ENCODE results near the gene CEACAM18.

The CEACAM18 gene

DNA sequence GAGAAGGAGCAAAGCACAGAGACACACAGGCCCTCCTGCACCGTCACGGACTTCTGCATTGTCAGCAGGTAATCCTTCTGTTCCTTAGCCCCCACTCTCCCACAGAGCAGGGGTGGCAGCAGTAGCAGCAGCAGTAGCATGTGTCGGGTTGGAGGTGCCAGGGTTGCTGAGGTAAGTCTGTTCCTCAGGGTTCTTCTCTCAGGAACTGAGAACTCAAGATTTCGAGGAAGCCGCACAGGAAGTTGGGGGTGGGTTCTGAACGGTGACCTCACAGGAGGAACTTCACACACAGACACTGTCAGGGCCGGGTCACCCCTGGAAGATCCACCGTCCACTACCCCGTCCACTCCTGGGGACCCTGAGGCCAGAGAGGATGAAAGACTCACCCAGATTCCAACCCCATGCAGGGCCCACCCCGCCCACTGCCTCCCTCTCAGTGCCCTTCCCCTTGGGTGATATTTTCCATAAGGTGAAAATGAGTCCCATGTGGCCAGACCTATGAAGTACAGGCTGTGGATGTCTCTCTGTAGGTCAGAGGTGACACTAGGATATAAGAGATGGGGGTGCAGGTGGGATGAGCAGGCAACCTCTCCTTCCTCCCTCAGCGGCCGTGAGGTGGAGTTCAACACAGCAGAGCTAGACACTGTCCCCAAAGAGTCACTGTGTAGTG is 23.4 kb downstream of the CEACAM18 start, which contains the start of gene SIGLEC12:
Gene SIGLEC12 (minus strand): TSS at position 207 of the 670 bp plus-strand sequence. CDS start 67 bp downstream, at position 140.
- Histone ChIP-seq H3K9me2 (replicated peaks; ENCODE audit: low read depth, low read length) (no peaks in the 10 kb centered on the region), H3K9ac (ENCODE audit: low read depth, low read length, poor library complexity, severe bottlenecking) (no peak within 1 kb of the TSS), H2AFZ (ENCODE audit: low read length) (no peak within 1 kb of the TSS), H3K4me1 (ENCODE audit: insufficient read depth, low read length, poor library complexity, severe bottlenecking) (peaks cover 9% of the 10 kb centered on the region), H4K20me1 (ENCODE audit: insufficient read depth, low read length, poor library complexity, severe bottlenecking) (no peaks in the 10 kb centered on the region), H3K27me3 (ENCODE audit: insufficient read depth, low read length, poor library complexity, severe bottlenecking) (peaks cover 4% of the 10 kb centered on the region), H3K36me3 (ENCODE audit: insufficient read depth, low read length) (no peaks in the 10 kb centered on the region), H3K4me3 (ENCODE audit: low read length, poor library complexity, severe bottlenecking) (no peak within 1 kb of the TSS), H3K9me3 (ENCODE audit: insufficient read depth, low read depth, low read length) (no peaks in the 10 kb centered on the region), H3K79me2 (ENCODE audit: insufficient read depth, low read length) (no peaks in the 10 kb centered on the region), H3K4me2 (ENCODE audit: low read depth, low read length, poor library complexity, severe bottlenecking) (peak within 1 kb of the TSS; percentile 56), H3F3A (ENCODE audit: low read depth) (no peaks in the 10 kb centered on the region)
- TF ChIP-seq CTCF (conservative IDR thresholded peaks at IDR 0.05; ENCODE audit: low read length) (no peak), EZH2phosphoT487 (IDR thresholded peaks at IDR 0.05; ENCODE audit: borderline replicate concordance) (no peak)

DNA sequence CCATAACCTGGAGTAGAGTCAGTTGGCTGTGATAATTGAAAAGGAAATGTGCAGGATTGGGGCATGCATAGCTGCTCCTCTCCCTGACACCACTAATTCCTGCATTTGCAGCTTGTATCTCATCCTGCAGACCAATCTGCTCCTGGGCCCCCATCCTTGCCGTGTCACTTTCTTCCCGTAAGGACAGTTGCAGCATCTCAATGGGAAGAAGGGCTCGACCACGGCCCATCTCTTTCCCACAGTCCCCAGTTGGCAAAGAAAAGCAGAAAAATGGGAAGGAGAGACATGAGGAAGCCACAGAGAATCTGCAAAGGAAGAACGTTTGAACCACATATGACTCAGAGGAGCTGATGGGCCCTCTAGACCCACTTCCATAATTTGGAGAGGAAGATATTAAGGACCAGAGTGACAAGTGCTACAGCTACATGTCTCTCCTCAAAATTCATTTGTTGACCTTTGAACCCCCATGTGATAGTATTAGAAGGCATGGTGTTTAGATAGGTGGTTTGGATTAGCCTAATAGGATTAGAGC is 25.0 kb downstream of the CEACAM18 start:
- Histone ChIP-seq H3K9me3 (ENCODE audit: insufficient read depth, low read depth, low read length) (no peaks in the 10 kb centered on the region), H3K9me2 (replicated peaks; ENCODE audit: low read depth, low read length) (no peaks in the 10 kb centered on the region), H3K79me2 (ENCODE audit: insufficient read depth, low read length) (no peaks in the 10 kb centered on the region), H3K4me2 (ENCODE audit: low read depth, low read length, poor library complexity, severe bottlenecking) (no peak overlapping the region), H4K20me1 (ENCODE audit: insufficient read depth, low read length, poor library complexity, severe bottlenecking) (no peaks in the 10 kb centered on the region), H3K4me3 (ENCODE audit: low read length, poor library complexity, severe bottlenecking) (no peak overlapping the region), H3K27me3 (ENCODE audit: insufficient read depth, low read length, poor library complexity, severe bottlenecking) (peaks cover 4% of the 10 kb centered on the region), H3K4me1 (ENCODE audit: insufficient read depth, low read length, poor library complexity, severe bottlenecking) (peaks cover 9% of the 10 kb centered on the region), H3F3A (ENCODE audit: low read depth) (no peaks in the 10 kb centered on the region), H3K9ac (ENCODE audit: low read depth, low read length, poor library complexity, severe bottlenecking) (no peak overlapping the region), H2AFZ (ENCODE audit: low read length) (no peak overlapping the region), H3K36me3 (ENCODE audit: insufficient read depth, low read length) (no peaks in the 10 kb centered on the region)
- TF ChIP-seq EZH2phosphoT487 (IDR thresholded peaks at IDR 0.05; ENCODE audit: borderline replicate concordance), result no peak
- TF ChIP-seq CTCF (conservative IDR thresholded peaks at IDR 0.05; ENCODE audit: low read length), result no peak

GRCh38 chr19:51503896-51504295 is 25.6 kb downstream of the CEACAM18 start:
- Histone ChIP-seq H3F3A (ENCODE audit: low read depth) (no peaks in the 10 kb centered on the region), H3K27me3 (ENCODE audit: insufficient read depth, low read length, poor library complexity, severe bottlenecking) (peaks cover 4% of the 10 kb centered on the region), H4K20me1 (ENCODE audit: insufficient read depth, low read length, poor library complexity, severe bottlenecking) (no peaks in the 10 kb centered on the region), H3K9me2 (replicated peaks; ENCODE audit: low read depth, low read length) (no peaks in the 10 kb centered on the region), H3K79me2 (ENCODE audit: insufficient read depth, low read length) (no peaks in the 10 kb centered on the region), H3K36me3 (ENCODE audit: insufficient read depth, low read length) (no peaks in the 10 kb centered on the region), H3K4me3 (ENCODE audit: low read length, poor library complexity, severe bottlenecking) (no peak overlapping the region), H2AFZ (ENCODE audit: low read length) (no peak overlapping the region), H3K4me1 (ENCODE audit: insufficient read depth, low read length, poor library complexity, severe bottlenecking) (peaks cover 9% of the 10 kb centered on the region), H3K9ac (ENCODE audit: low read depth, low read length, poor library complexity, severe bottlenecking) (no peak overlapping the region), H3K4me2 (ENCODE audit: low read depth, low read length, poor library complexity, severe bottlenecking) (no peak overlapping the region), H3K9me3 (ENCODE audit: insufficient read depth, low read depth, low read length) (no peaks in the 10 kb centered on the region)
- TF ChIP-seq EZH2phosphoT487 (IDR thresholded peaks at IDR 0.05; ENCODE audit: borderline replicate concordance) (no peak), CTCF (conservative IDR thresholded peaks at IDR 0.05; ENCODE audit: low read length) (no peak)

Measured in Loucy (cell line).